CD4-positive, alpha-beta T cell treated with Interleukin-12 subunit alpha and Interleukin-12 subunit beta, for 1 hour (primary cell): ENCODE measurements around the gene GINS3.
"Not testable (repeated sequence)": the region's sequence is repeated elsewhere in the genome, so short reads cannot be mapped to it uniquely, and the experiment has no call there.

Source experiments
- DNase-seq: peaks from one replicate; pipeline ENCODE4 v3.0.0-alpha.2; 2020

The GINS3 gene

GRCh38 chr16:58393138-58393504, 850 bp downstream of the GINS3 start:
- no peak for DNase-seq

- DNase-seq, result not testable (repeated sequence)
Measured at GRCh38 chr16:58396897-58397296, 4.6 kb downstream of the GINS3 start.

GRCh38 chr16:58399718-58400633, 7.7 kb downstream of the GINS3 start:
- DNase-seq, result no peak

- DNase-seq, result not testable (repeated sequence)
Measured at GRCh38 chr16:58401305-58401704, 9.0 kb downstream of the GINS3 start.

- no peak for DNase-seq
Measured at GRCh38 chr16:58402796-58403195, 10.5 kb downstream of the GINS3 start.

- no peak for DNase-seq
Measured at GRCh38 chr16:58409316-58409973, 17.2 kb downstream of the GINS3 start.

GRCh38 chr16:58411336-58411735, 19.1 kb downstream of the GINS3 start:
- no peak for DNase-seq

- no peak for DNase-seq
Measured at GRCh38 chr16:58411736-58412614, 19.7 kb downstream of the GINS3 start.

- not testable (repeated sequence) for DNase-seq
Measured at GRCh38 chr16:58412615-58412970, 20.3 kb downstream of the GINS3 start.

GRCh38 chr16:58413359-58413758, 21.1 kb downstream of the GINS3 start:
- DNase-seq, result no peak

GRCh38 chr16:58415003-58415402, 22.7 kb downstream of the GINS3 start:
- DNase-seq, result no peak

- not testable (repeated sequence) for DNase-seq
Measured at GRCh38 chr16:58415961-58416360, 23.7 kb downstream of the GINS3 start.

GRCh38 chr16:58417035-58417434, 24.8 kb downstream of the GINS3 start:
- no peak for DNase-seq

GRCh38 chr16:58417600-58417999, 25.3 kb downstream of the GINS3 start:
- no peak for DNase-seq

- DNase-seq, result no peak
Measured at GRCh38 chr16:58418026-58418425, 25.8 kb downstream of the GINS3 start.

GRCh38 chr16:58418601-58419000, 26.3 kb downstream of the GINS3 start:
- DNase-seq, result no peak

GRCh38 chr16:58419241-58419990, 27.1 kb downstream of the GINS3 start:
- DNase-seq, result no peak

- no peak for DNase-seq
Measured at GRCh38 chr16:58421059-58421458, 28.8 kb downstream of the GINS3 start.

- DNase-seq, result no peak
Measured at GRCh38 chr16:58421529-58421928, 29.3 kb downstream of the GINS3 start.

- no peak for DNase-seq
Measured at GRCh38 chr16:58422809-58423208, 30.5 kb downstream of the GINS3 start.

- no peak for DNase-seq
Measured at GRCh38 chr16:58425245-58425644, 33.0 kb downstream of the GINS3 start.

- DNase-seq, result peak; percentile 19
Measured at GRCh38 chr16:58425756-58426494, 33.7 kb downstream of the GINS3 start.
